ENCODE results near the gene ARL15. TPM values are rescaled to one million over a fixed set of nuclear protein-coding genes. Genes with fewer than 3 reads are reported as not detected.

The ARL15 gene
- total RNA-seq, 1 experiment from 2014 or later: 6.9 TPM

DNA sequence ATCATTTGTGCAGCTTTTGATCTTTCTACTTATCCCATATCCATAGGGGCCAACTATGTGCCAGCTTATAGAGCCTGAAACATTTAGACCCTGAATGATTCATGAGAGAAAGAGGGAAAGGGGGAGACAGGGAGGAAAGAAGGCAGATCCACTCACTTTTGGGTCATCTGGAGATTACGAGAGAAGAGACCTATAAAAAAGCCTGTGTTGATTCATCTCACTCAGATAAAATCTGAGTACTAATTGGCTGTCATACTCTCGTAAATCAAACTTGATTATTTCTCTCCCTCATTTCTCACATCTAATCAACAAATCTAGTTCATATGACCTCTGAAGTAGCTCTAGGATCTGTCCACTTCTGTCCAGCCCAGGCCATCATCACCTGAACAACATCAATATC is 137.1 kb downstream of the ARL15 start:
- Histone ChIP-seq H3F3A (ENCODE audit: low read length, unreplicated experiment) (no peaks in the 10 kb centered on the region), H4K20me1 (ENCODE audit: low read length) (no peaks in the 10 kb centered on the region), H3K79me2 (ENCODE audit: low read length) (no peaks in the 10 kb centered on the region), H2AFZ (ENCODE audit: low read length) (no peak overlapping the region), H3K9me2 (replicated peaks; ENCODE audit: low read length) (no peaks in the 10 kb centered on the region), H3K4me3 (ENCODE audit: low read length) (no peak overlapping the region), H3K9me3 (ENCODE audit: low read length) (no peaks in the 10 kb centered on the region), H3K27me3 (ENCODE audit: low read length) (no peaks in the 10 kb centered on the region), H3K9ac (ENCODE audit: low read length) (no peak overlapping the region), H3K4me2 (ENCODE audit: low read length) (no peak overlapping the region), H3K36me3 (ENCODE audit: low read depth, low read length) (no peaks in the 10 kb centered on the region), H3K27ac (ENCODE audit: low read length) (no peak overlapping the region), H3K4me1 (ENCODE audit: insufficient read depth, low read length) (no peaks in the 10 kb centered on the region)
- no peak for DNase-seq
- no peak for TF ChIP-seq EZH2 (IDR thresholded peaks at IDR 0.05; ENCODE audit: low read length, unreplicated experiment)
- TF ChIP-seq, protein P1, sequence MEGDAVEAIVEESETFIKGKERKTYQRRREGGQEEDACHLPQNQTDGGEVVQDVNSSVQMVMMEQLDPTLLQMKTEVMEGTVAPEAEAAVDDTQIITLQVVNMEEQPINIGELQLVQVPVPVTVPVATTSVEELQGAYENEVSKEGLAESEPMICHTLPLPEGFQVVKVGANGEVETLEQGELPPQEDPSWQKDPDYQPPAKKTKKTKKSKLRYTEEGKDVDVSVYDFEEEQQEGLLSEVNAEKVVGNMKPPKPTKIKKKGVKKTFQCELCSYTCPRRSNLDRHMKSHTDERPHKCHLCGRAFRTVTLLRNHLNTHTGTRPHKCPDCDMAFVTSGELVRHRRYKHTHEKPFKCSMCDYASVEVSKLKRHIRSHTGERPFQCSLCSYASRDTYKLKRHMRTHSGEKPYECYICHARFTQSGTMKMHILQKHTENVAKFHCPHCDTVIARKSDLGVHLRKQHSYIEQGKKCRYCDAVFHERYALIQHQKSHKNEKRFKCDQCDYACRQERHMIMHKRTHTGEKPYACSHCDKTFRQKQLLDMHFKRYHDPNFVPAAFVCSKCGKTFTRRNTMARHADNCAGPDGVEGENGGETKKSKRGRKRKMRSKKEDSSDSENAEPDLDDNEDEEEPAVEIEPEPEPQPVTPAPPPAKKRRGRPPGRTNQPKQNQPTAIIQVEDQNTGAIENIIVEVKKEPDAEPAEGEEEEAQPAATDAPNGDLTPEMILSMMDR (conservative IDR thresholded peaks at IDR 0.05; ENCODE audit: low read depth, low read length): no peak
- intact Hi-C loops (cut with micrococcal nuclease): no loop called here
- ChIA-PET CTCF (no interaction called here), POLR2A (ENCODE audit: unreplicated experiment) (no interaction called here)
- no TSS peak for BruUV-seq (replicated peaks)
- ATAC-seq: no peak

DNA sequence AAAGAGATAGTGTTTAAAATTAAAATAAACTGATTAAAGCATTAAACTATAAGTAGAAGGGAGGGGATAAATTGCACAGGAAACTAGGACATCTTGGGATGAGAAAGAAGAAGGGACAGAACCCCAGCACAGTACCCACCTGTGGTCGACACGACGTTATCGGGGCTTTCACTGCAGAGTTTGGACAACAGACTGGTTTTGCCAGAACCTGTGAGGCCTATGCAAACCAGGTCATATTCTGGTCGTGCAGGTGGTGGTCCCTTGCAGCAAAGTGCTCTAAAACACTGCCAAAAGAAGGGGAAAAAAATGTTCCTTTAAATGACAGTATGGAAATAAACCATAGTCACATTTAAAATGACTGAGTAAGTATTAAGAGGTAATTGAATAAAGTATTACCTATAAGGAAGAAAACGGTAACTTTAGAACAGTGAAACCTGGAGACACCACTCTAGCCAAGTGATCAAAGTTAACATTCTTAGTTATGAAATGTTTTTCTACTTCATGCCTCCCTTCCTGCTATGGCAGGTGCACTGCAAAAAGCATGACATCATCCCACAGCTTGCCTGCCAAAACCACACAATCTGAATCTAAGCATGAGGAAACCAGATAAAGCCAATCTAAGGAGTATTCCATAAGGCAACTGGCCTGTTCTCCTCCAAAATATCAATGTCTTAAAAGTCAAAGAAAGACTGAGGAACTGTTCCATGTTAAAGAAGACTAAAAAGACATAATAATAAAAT is 138.6 kb downstream of the ARL15 start:
- ATAC-seq (no peak), DNase-seq (peak; percentile 3)
- BruUV-seq (replicated peaks): no TSS peak
- no peaks in the 10 kb centered on the region for H3K27me3 ChIP-seq (ENCODE audit: low read length)
- no peak overlapping the region for H3K4me2 ChIP-seq (ENCODE audit: low read length)
- no peak overlapping the region for H3K27ac ChIP-seq (ENCODE audit: low read length)
- no peaks in the 10 kb centered on the region for H3K4me1 ChIP-seq (ENCODE audit: insufficient read depth, low read length)
- H4K20me1 ChIP-seq (ENCODE audit: low read length): no peaks in the 10 kb centered on the region
- no peak overlapping the region for H3K9ac ChIP-seq (ENCODE audit: low read length)
- no peaks in the 10 kb centered on the region for H3K79me2 ChIP-seq (ENCODE audit: low read length)
- H3K4me3 ChIP-seq (ENCODE audit: low read length): no peak overlapping the region
- POLR2A ChIA-PET (ENCODE audit: unreplicated experiment): no interaction called here
- H3F3A ChIP-seq (ENCODE audit: low read length, unreplicated experiment): no peaks in the 10 kb centered on the region
- CTCF ChIA-PET: no interaction called here
- no peak overlapping the region for H2AFZ ChIP-seq (ENCODE audit: low read length)
- intact Hi-C loops (cut with micrococcal nuclease): no loop called here
- TF ChIP-seq EZH2phosphoT487 (IDR thresholded peaks at IDR 0.05; ENCODE audit: borderline replicate concordance, low read length): no peak
- no peaks in the 10 kb centered on the region for H3K9me2 ChIP-seq (replicated peaks; ENCODE audit: low read length)
- H3K36me3 ChIP-seq (ENCODE audit: low read depth, low read length): no peaks in the 10 kb centered on the region
- H3K9me3 ChIP-seq (ENCODE audit: low read length): no peaks in the 10 kb centered on the region

GRCh38 chr5:54165687-54166086 is 144.7 kb downstream of the ARL15 start:
- no peak overlapping the region for H3K9ac ChIP-seq (ENCODE audit: low read length)
- intact Hi-C loops (cut with micrococcal nuclease): no loop called here
- DNase-seq: no peak
- no peaks in the 10 kb centered on the region for H3K27me3 ChIP-seq (ENCODE audit: low read length)
- H3K27ac ChIP-seq (ENCODE audit: low read length): no peak overlapping the region
- H3K4me3 ChIP-seq (ENCODE audit: low read length): no peak overlapping the region
- ChIA-PET CTCF (no interaction called here), POLR2A (ENCODE audit: unreplicated experiment) (no interaction called here)
- H3K36me3 ChIP-seq (ENCODE audit: low read depth, low read length): no peaks in the 10 kb centered on the region
- no peak overlapping the region for H2AFZ ChIP-seq (ENCODE audit: low read length)
- H3F3A ChIP-seq (ENCODE audit: low read length, unreplicated experiment): no peaks in the 10 kb centered on the region
- H3K4me1 ChIP-seq (ENCODE audit: insufficient read depth, low read length): no peaks in the 10 kb centered on the region
- BruUV-seq (replicated peaks): no TSS peak
- no peaks in the 10 kb centered on the region for H3K79me2 ChIP-seq (ENCODE audit: low read length)
- H3K9me3 ChIP-seq (ENCODE audit: low read length): no peaks in the 10 kb centered on the region
- no peak overlapping the region for H3K4me2 ChIP-seq (ENCODE audit: low read length)
- no peaks in the 10 kb centered on the region for H3K9me2 ChIP-seq (replicated peaks; ENCODE audit: low read length)
- ATAC-seq: no peak
- no peaks in the 10 kb centered on the region for H4K20me1 ChIP-seq (ENCODE audit: low read length)
- TF ChIP-seq EZH2 (IDR thresholded peaks at IDR 0.05; ENCODE audit: low read length, unreplicated experiment) (no peak), EZH2phosphoT487 (IDR thresholded peaks at IDR 0.05; ENCODE audit: borderline replicate concordance, low read length) (no peak)
- TF ChIP-seq, protein P1 (conservative IDR thresholded peaks at IDR 0.05; ENCODE audit: low read depth, low read length): no peak

All from PC-3 (cell line).